HepG2 (cell line): ENCODE results near the gene SRPRB. TPM values are rescaled to one million over a fixed set of nuclear protein-coding genes. Genes with fewer than 3 reads are reported as not detected.

Experiments used
- RBFOX2 ChIP-seq: fragments of 200-400 bp; formaldehyde crosslinking; IDR thresholded peaks from 2 replicates; pipeline ENCODE4 v1.6.1; 2017; ENCODE audit warnings: low read depth, mild to moderate bottlenecking, low read length
- TCF7L2 ChIP-seq: IDR thresholded peaks from 2 replicates; pipeline ENCODE4 v1.6.1; 2011; ENCODE audit warnings: mild to moderate bottlenecking, low read depth, low read length, moderate library complexity
- TEAD3 ChIP-seq: optimal IDR thresholded peaks from 2 replicates; pipeline ENCODE3; 2016; ENCODE audit warnings: borderline replicate concordance
- ZBTB4 ChIP-seq: sonication (generic); formaldehyde crosslinking; IDR thresholded peaks from 2 replicates; pipeline ENCODE4 v1.4.0; 2020; ENCODE audit warnings: missing genetic modification reagents, mild to moderate bottlenecking, borderline replicate concordance
- ZFP36L1 ChIP-seq: sonication (generic); formaldehyde crosslinking; IDR thresholded peaks from 2 replicates; pipeline ENCODE4 v1.8.0; 2022; ENCODE audit warnings: mild to moderate bottlenecking, missing genetic modification reagents, moderate library complexity
- ZNF451 ChIP-seq: sonication (generic); formaldehyde crosslinking; IDR thresholded peaks from 2 replicates; pipeline ENCODE4 v1.5.0; 2020; ENCODE audit warnings: mild to moderate bottlenecking, missing genetic modification reagents
- ZNF772 ChIP-seq: sonication (generic); formaldehyde crosslinking; IDR thresholded peaks from 2 replicates; pipeline ENCODE4 v1.5.0; 2020; ENCODE audit warnings: mild to moderate bottlenecking, missing genetic modification reagents
- polyA plus RNA-seq, 8 experiments: library from polyadenylated mRNA; depleted of rRNA in 3 of 8; stranded (reverse) in 7 of 8; unstranded in 1 of 8; fragments of >200 nt; fragmentation: Illumina TruSeq in 4 of 8; extraction: Trizol in 4 of 8; gene quantifications; 2 replicates each; pipeline versions ENCODE4 v1.2.1 to v1.2.3, GENCODE V29; 2011 to 2016; ENCODE audit warnings: low read depth in 4 of 8, missing spikeins in 1 of 8, mixed read lengths in 1 of 8; ENCODE audit not compliant: insufficient read depth in 1 of 8
- total RNA-seq, 5 experiments: library from RNA; depleted of rRNA; stranded (reverse); fragments of >200 nt; fragmentation: Illumina TruSeq; extraction: Trizol; gene quantifications; 2 replicates each; pipeline ENCODE4 v1.2.3, GENCODE V29; 2016; ENCODE audit warnings: low read depth in 1 of 5
- TF ChIP-seq, protein P1 (sequence below): sonication (generic); formaldehyde crosslinking; IDR thresholded peaks from 2 replicates; pipeline ENCODE4 v1.5.1; 2020; ENCODE audit warnings: mild to moderate bottlenecking, missing genetic modification reagents, moderate library complexity

Gene SRPRB
- total and polyA plus RNA-seq, 2 of the 13 experiments (the other 11 are each of a cell fraction or from before 2014, with no cell fraction given), result 41.0 to 111 TPM

DNA sequence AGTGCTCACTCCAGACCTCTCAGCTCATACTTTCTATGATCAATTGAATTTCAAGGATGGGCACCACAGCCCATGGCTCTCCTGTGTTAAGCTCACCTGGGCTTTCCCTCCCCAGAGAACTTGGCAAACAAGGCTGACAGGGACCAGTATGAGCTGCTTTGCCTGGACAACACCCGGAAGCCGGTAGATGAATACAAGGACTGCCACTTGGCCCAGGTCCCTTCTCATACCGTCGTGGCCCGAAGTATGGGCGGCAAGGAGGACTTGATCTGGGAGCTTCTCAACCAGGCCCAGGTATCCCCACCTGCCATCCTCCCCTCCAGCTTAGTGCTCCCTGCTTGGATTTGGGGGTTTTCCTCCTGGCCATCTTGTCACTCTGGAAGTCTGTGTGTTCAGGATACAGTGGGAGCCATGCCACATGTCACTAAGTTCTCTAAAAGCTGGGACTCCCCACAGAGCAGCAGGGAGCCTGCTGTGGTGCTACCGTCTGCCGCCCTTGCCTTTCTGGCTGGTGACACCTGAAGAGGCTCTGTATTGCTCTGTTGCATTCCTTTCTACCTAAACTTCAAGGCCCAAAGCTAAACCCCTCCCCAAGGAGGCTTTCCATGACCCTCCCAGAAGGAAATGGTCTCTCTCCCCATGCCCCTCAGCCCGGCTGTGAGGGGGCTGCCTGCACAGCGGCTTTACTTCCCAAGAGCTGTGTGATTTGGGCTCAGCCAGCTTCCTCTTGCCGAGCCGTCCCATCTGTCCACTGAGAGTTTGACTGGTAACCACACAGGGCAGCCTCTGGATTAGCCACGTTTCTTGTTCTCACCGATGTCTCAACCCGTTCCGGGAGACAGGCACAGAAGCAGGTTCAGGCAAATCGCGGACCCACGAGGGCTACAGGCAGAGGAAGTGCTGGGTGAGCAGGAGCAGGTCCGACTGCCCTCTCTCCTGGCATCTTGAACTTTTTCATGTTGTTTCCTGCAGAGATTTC is 48.6 kb upstream of the SRPRB start (continued):
- TF ChIP-seq, protein P1, sequence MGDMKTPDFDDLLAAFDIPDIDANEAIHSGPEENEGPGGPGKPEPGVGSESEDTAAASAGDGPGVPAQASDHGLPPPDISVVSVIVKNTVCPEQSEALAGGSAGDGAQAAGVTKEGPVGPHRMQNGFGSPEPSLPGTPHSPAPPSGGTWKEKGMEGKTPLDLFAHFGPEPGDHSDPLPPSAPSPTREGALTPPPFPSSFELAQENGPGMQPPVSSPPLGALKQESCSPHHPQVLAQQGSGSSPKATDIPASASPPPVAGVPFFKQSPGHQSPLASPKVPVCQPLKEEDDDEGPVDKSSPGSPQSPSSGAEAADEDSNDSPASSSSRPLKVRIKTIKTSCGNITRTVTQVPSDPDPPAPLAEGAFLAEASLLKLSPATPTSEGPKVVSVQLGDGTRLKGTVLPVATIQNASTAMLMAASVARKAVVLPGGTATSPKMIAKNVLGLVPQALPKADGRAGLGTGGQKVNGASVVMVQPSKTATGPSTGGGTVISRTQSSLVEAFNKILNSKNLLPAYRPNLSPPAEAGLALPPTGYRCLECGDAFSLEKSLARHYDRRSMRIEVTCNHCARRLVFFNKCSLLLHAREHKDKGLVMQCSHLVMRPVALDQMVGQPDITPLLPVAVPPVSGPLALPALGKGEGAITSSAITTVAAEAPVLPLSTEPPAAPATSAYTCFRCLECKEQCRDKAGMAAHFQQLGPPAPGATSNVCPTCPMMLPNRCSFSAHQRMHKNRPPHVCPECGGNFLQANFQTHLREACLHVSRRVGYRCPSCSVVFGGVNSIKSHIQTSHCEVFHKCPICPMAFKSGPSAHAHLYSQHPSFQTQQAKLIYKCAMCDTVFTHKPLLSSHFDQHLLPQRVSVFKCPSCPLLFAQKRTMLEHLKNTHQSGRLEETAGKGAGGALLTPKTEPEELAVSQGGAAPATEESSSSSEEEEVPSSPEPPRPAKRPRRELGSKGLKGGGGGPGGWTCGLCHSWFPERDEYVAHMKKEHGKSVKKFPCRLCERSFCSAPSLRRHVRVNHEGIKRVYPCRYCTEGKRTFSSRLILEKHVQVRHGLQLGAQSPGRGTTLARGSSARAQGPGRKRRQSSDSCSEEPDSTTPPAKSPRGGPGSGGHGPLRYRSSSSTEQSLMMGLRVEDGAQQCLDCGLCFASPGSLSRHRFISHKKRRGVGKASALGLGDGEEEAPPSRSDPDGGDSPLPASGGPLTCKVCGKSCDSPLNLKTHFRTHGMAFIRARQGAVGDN (CRISPR knock-in tag), result 0 out of 2 replicates have a peak, but pooled peaks have one; percentile 12
- 0 out of 2 replicates have a peak, but pooled peaks have one; percentile 40 for TF ChIP-seq ZNF772
- TF ChIP-seq ZNF451 (CRISPR knock-in tag), result no peak
- TF ChIP-seq TEAD3 (CRISPR knock-in tag), result no peak
- TF ChIP-seq RBFOX2, result peak; percentile 31
- no peak for TF ChIP-seq ZBTB4 (CRISPR knock-in tag)
- TF ChIP-seq TCF7L2, result no peak
- no peak for TF ChIP-seq ZFP36L1 (CRISPR knock-in tag)
